H9 (cell line): Measurements from ENCODE around the gene SPDYE4. TPM values are rescaled to one million over a fixed set of nuclear protein-coding genes. Genes with fewer than 3 reads are reported as not detected.

Experiments
- DNase-seq: peaks from one replicate; pipeline ENCODE4 v3.0.0-alpha.2; 2017
- H2AFZ ChIP-seq: one replicate; pipeline ENCODE4 v1.6.1; 2013; ENCODE audit warnings: mild to moderate bottlenecking, low read length, control low read depth, moderate library complexity
- H2AK5ac ChIP-seq: 2 replicates; pipeline ENCODE4 v1.6.1; 2013; ENCODE audit warnings: low read length, control low read depth, mixed read lengths; ENCODE audit not compliant: insufficient read length
- H2BK120ac ChIP-seq: one replicate; pipeline ENCODE4 v1.6.1; 2013; ENCODE audit warnings: low read depth, mild to moderate bottlenecking, low read length, control low read depth, inconsistent platforms; ENCODE audit not compliant: poor library complexity, severe bottlenecking
- H2BK12ac ChIP-seq: 2 replicates; pipeline ENCODE4 v1.6.1; 2013; ENCODE audit warnings: low read length, control low read depth, mixed read lengths, low read depth; ENCODE audit not compliant: insufficient read length
- H2BK15ac ChIP-seq: 2 replicates; pipeline ENCODE4 v1.6.1; 2013; ENCODE audit warnings: low read depth, low read length, control low read depth
- H2BK20ac ChIP-seq: one replicate; pipeline ENCODE4 v1.6.1; 2013; ENCODE audit warnings: low read depth, mild to moderate bottlenecking, low read length, control low read depth, inconsistent platforms; ENCODE audit not compliant: poor library complexity, severe bottlenecking
- H2BK5ac ChIP-seq: 2 replicates; pipeline ENCODE4 v1.6.1; 2013; ENCODE audit warnings: low read length, control low read depth, mixed read lengths; ENCODE audit not compliant: insufficient read length
- H3K14ac ChIP-seq: 2 replicates; pipeline ENCODE4 v1.6.1; 2013; ENCODE audit warnings: low read length, control low read depth; ENCODE audit not compliant: insufficient read depth
- H3K18ac ChIP-seq: 2 replicates; pipeline ENCODE4 v1.6.1; 2013; ENCODE audit warnings: low read depth, mild to moderate bottlenecking, mixed read lengths, low read length, control low read depth; ENCODE audit not compliant: insufficient read length
- H3K23ac ChIP-seq: 2 replicates; pipeline ENCODE4 v1.6.1; 2013; ENCODE audit warnings: low read length, control low read depth, mixed read lengths, low read depth; ENCODE audit not compliant: insufficient read length
- H3K23me2 ChIP-seq: 2 replicates; pipeline ENCODE4 v1.6.1; 2013; ENCODE audit warnings: low read depth, mild to moderate bottlenecking, mixed read lengths, low read length, control low read depth; ENCODE audit not compliant: insufficient read length, poor library complexity, severe bottlenecking
- H3K27ac ChIP-seq: 2 replicates; pipeline ENCODE4 v1.5.1; 2013; ENCODE audit warnings: low read length, control low read depth, mixed read lengths, low read depth; ENCODE audit not compliant: insufficient read length
- H3K27me3 ChIP-seq: 2 replicates; pipeline ENCODE4 v1.6.1; 2013; ENCODE audit warnings: low read length, control low read depth, inconsistent platforms; ENCODE audit not compliant: insufficient read depth
- H3K4ac ChIP-seq: 2 replicates; pipeline ENCODE4 v1.6.1; 2013; ENCODE audit warnings: low read depth, mild to moderate bottlenecking, control low read depth, inconsistent platforms, low read length, moderate library complexity
- H3K4me1 ChIP-seq: 2 replicates; pipeline ENCODE4 v1.6.1; 2013; ENCODE audit warnings: low read length, control low read depth, inconsistent platforms; ENCODE audit not compliant: insufficient read depth
- H3K4me2 ChIP-seq: 2 replicates; pipeline ENCODE4 v1.6.1; 2013; ENCODE audit warnings: low read length, control low read depth, mixed read lengths; ENCODE audit not compliant: insufficient read length, insufficient read depth
- H3K56ac ChIP-seq: 2 replicates; pipeline ENCODE4 v1.6.1; 2013; ENCODE audit warnings: low read depth, mild to moderate bottlenecking, mixed read lengths, low read length, control low read depth; ENCODE audit not compliant: insufficient read length
- H3K79me1 ChIP-seq: 2 replicates; pipeline ENCODE4 v1.6.1; 2013; ENCODE audit warnings: low read depth, mild to moderate bottlenecking, moderate library complexity, low read length, control low read depth, inconsistent platforms; ENCODE audit not compliant: insufficient read depth, poor library complexity, severe bottlenecking
- H3K79me2 ChIP-seq: 2 replicates; pipeline ENCODE4 v1.6.1; 2013; ENCODE audit warnings: low read length, control low read depth, inconsistent platforms; ENCODE audit not compliant: insufficient read depth
- H3K9ac ChIP-seq: 2 replicates; pipeline ENCODE4 v1.6.1; 2013; ENCODE audit warnings: low read length, control low read depth, mixed read lengths; ENCODE audit not compliant: insufficient read length; ENCODE audit errors: extremely low read depth
- H3K9me3 ChIP-seq: one replicate; pipeline ENCODE4 v1.6.1; 2013; ENCODE audit warnings: low read depth, low read length, inconsistent platforms; ENCODE audit not compliant: control insufficient read depth
- H3T11ph ChIP-seq: one replicate; pipeline ENCODE4 v1.6.1; 2013; ENCODE audit warnings: mild to moderate bottlenecking, low read length, control low read depth, inconsistent platforms
- H4K20me1 ChIP-seq: one replicate; pipeline ENCODE4 v1.6.1; 2013; ENCODE audit not compliant: control insufficient read depth, insufficient read length, insufficient read depth
- H4K5ac ChIP-seq: 2 replicates; pipeline ENCODE4 v1.6.1; 2013; ENCODE audit warnings: low read depth, mild to moderate bottlenecking, mixed read lengths, low read length, control low read depth; ENCODE audit not compliant: insufficient read length
- H4K8ac ChIP-seq: replicated peaks from 2 replicates; pipeline ENCODE4 v1.6.1; 2013; ENCODE audit warnings: low read length, control low read depth, mixed read lengths, low read depth; ENCODE audit not compliant: insufficient read length
- H4K91ac ChIP-seq: 2 replicates; pipeline ENCODE4 v1.6.1; 2013; ENCODE audit warnings: low read depth, mild to moderate bottlenecking, moderate library complexity, mixed read lengths, low read length, control low read depth; ENCODE audit not compliant: insufficient read length
- H3K27ac Mint-ChIP-seq, 3 experiments: 2 replicates in 2 of 3; 3 replicates in 1 of 3; pipeline ENCODE4 v1.8.0; 2020 to 2021; ENCODE audit warnings: mixed read lengths in 3 of 3, mild to moderate bottlenecking in 1 of 3, moderate library complexity in 1 of 3
- H3K27me3 Mint-ChIP-seq: 2 replicates; pipeline ENCODE4 v1.8.0; 2021; ENCODE audit warnings: low read depth, mild to moderate bottlenecking, moderate library complexity, mixed read lengths
- H3K36me3 Mint-ChIP-seq, 3 experiments: 2 replicates in 2 of 3; 3 replicates in 1 of 3; pipeline ENCODE4 v1.8.0; 2020 to 2021; ENCODE audit warnings: low read depth in 3 of 3, mixed read lengths in 3 of 3; ENCODE audit not compliant: insufficient read depth in 1 of 3
- H3K4me1 Mint-ChIP-seq, 2 experiments: 2 replicates each; pipeline ENCODE4 v1.8.0; 2020; ENCODE audit warnings: mixed read lengths in 2 of 2
- H3K4me3 Mint-ChIP-seq, 2 experiments: 2 replicates in 1 of 2; 3 replicates in 1 of 2; pipeline ENCODE4 v1.8.0; 2020 to 2021; ENCODE audit warnings: mild to moderate bottlenecking in 2 of 2, mixed read lengths in 2 of 2, moderate library complexity in 1 of 2
- H3K9me3 Mint-ChIP-seq, 2 experiments: 2 replicates in 1 of 2; 3 replicates in 1 of 2; pipeline ENCODE4 v1.8.0; 2020; ENCODE audit warnings: mild to moderate bottlenecking in 2 of 2, mixed read lengths in 2 of 2, moderate library complexity in 1 of 2
- CTCF ChIP-seq: fragments of 200-600 bp; sonication (generic); conservative IDR thresholded peaks from 3 replicates; pipeline ENCODE4 v1.8.0; 2021; ENCODE audit warnings: antibody characterized with exemption, mild to moderate bottlenecking
- WGBS: extraction: QIAGEN DNeasy Blood & Tissue Kit; methylation state at CpG from one replicate; pipeline ENCODE4 v1.1.7; 2013; ENCODE audit warnings: missing lambda C conversion rate, low lambda C conversion rate, mixed read lengths; ENCODE audit not compliant: insufficient read length; ENCODE audit errors: extremely low coverage; 5-methylcytosine and 5-hydroxymethylcytosine counted together
- total RNA-seq: library from RNA; stranded (reverse); gene quantifications from 2 replicates; pipeline ENCODE4 v1.2.1, GENCODE V29; 2021

SPDYE4 gene
- total RNA-seq, 1 experiment from 2014 or later: not detected

GRCh38 chr17:8732406-8733085 lies 25.8 kb downstream of the SPDYE4 start:
- H3K18ac ChIP-seq: no peak overlapping the region
- H3K56ac ChIP-seq: no peak overlapping the region
- H3K14ac ChIP-seq: no peak overlapping the region
- Mint-ChIP-seq H3K27ac (no peak overlapping the region), H3K4me3 (no peak overlapping the region), H3K9me3 (no peaks in the 10 kb centered on the region; a peak in 2 of 5 replicates), H3K4me1 (peaks cover 6 to 16% of the 10 kb centered on the region in 2 experiments; a peak in 2 of 4 replicates), H3K36me3 (no peaks in the 10 kb centered on the region), H3K27me3 (no peaks in the 10 kb centered on the region)
- H3K27me3 ChIP-seq: no peaks in the 10 kb centered on the region
- no peak overlapping the region for H2BK15ac ChIP-seq
- H3K4me2 ChIP-seq: no peak overlapping the region
- no peak overlapping the region for H3K23ac ChIP-seq
- H3K9ac ChIP-seq: no peak overlapping the region
- H3K9me3 ChIP-seq: no peaks in the 10 kb centered on the region
- no CpG with 5 or more reads among the region's 7 CpGs for WGBS
- H3K23me2 ChIP-seq: no peaks in the 10 kb centered on the region
- no peak overlapping the region for H3K4ac ChIP-seq
- no peak for TF ChIP-seq CTCF
- H2BK120ac ChIP-seq: no peak overlapping the region
- DNase-seq: no peak
- H2AFZ ChIP-seq: no peak overlapping the region
- H4K8ac ChIP-seq: no peak overlapping the region
- no peaks in the 10 kb centered on the region for H3K79me2 ChIP-seq
- no peak overlapping the region for H4K5ac ChIP-seq
- no peak overlapping the region for H4K91ac ChIP-seq
- no peaks in the 10 kb centered on the region for H4K20me1 ChIP-seq
- no peak overlapping the region for H2BK12ac ChIP-seq
- H3K27ac ChIP-seq: no peak overlapping the region
- H2BK20ac ChIP-seq: no peak overlapping the region
- no peaks in the 10 kb centered on the region for H3K79me1 ChIP-seq
- no peak overlapping the region for H2AK5ac ChIP-seq
- H3T11ph ChIP-seq: no peak overlapping the region
- H2BK5ac ChIP-seq: no peak overlapping the region
- H3K4me1 ChIP-seq: no peaks in the 10 kb centered on the region
